ENCODE measurements around the gene CRPPA.

- TF ChIP-seq JUN (IDR thresholded peaks at IDR 0.05; ENCODE audit: borderline replicate concordance, insufficient read depth, insufficient read length, low read depth) (no peak), POLR2AphosphoS5 (IDR thresholded peaks at IDR 0.05; ENCODE audit: insufficient read depth, low read depth, low read length) (no peak), FOS (IDR thresholded peaks at IDR 0.05; ENCODE audit: borderline replicate concordance, insufficient read depth, low read length) (no peak), POLR2A (IDR thresholded peaks at IDR 0.05; ENCODE audit: low read depth, low read length) (no peak), CTCF (IDR thresholded peaks at IDR 0.05; ENCODE audit: extremely low read depth in 1 of 2, insufficient read depth in 1 of 2, low read depth in 1 of 2, low read length in 2 of 2) (no peak), EZH2 (IDR thresholded peaks at IDR 0.05; ENCODE audit: borderline replicate concordance, low read depth, low read length, severe bottlenecking) (no peak), MAX (IDR thresholded peaks at IDR 0.05; ENCODE audit: insufficient read depth, insufficient read length) (no peak), MYC (IDR thresholded peaks at IDR 0.05; ENCODE audit: low read depth, low read length) (no peak)
These were observed 11.0 kb upstream of the CRPPA start for GRCh38 chr7:16432425-16432731.

Measured in endothelial cell of umbilical vein (primary cell).